Stimulated activated CD4-positive, alpha-beta T cell treated with anti-CD3 and anti-CD28 coated beads, Interleukin-1b, Interleukin-23, amount 100 ng/mL, for 1 hour (primary cell): ENCODE measurements around the gene SETD1B.
"Not testable (repeated sequence)": the region's sequence is repeated elsewhere in the genome, so short reads cannot be mapped to it uniquely, and the experiment has no call there.

Experiments used
- DNase-seq, 2 donors: peaks; one replicate each; pipeline ENCODE4 v3.0.0-alpha.2; 2020; ENCODE audit warnings: low read depth in 2 of 2

SETD1B gene

DNA sequence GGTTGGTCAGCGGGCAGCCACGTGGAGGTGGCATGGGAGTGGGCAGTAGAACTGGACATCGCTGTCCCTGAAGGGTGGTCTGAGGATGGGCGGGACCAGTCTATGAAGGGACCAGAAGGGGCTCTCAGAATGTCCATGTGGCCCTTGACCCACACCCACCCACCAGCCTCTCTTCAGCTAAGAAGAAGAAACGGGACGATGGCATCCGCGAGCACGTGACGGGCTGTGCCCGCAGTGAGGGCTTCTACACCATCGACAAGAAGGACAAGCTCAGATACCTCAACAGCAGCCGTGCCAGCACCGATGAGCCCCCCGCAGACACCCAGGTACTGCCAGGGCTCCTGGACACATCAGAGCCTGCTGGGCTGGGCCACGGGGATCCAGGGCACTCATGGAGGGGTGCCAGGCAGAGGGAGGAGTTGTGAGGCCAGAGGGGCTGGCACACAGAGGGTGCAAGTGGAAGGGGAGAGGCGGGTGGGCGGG lies 21.3 kb downstream of the SETD1B start:
- DNase-seq = no peak

- no peak for DNase-seq
Observed at GRCh38 chr12:121826318-121827150, 22.7 kb downstream of the SETD1B start.

- DNase-seq = no peak
Observed at GRCh38 chr12:121827351-121828099, 23.7 kb downstream of the SETD1B start.

- DNase-seq = no peak
Observed at GRCh38 chr12:121828306-121828705, 24.5 kb downstream of the SETD1B start.

- DNase-seq = no peak
Observed at GRCh38 chr12:121828826-121829225, 25.0 kb downstream of the SETD1B start.

DNA sequence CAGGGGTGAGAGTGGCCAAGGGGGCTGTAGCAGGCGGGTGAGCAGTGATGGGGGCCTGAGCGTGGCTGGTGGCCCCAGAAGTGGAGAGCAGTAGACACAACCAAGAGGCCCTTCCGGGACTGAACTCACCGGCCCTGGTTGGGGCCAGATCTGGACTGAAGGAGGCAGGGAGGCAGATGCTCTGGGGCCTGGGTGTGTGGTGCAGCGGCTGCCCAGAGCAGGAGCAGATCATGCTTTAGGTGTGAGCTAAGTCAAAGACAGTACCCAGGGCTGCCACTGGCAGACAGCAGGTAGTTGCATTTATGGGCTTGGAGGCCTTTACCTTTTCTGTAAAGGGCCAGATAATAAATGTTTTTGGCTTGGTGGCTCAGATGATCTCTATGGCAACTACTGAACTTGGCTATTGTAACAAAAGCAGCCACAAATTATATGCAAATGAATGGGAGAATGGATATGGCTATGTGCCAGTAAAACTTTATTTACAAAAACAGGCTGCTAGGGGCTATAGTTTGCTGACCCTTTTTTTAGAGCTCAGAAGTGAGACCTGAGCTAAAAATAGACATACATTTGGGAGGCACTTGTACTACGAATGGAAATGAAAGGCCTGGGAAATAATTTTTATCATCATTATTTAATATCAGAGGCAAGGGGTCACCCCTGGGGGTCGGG lies 25.6 kb downstream of the SETD1B start:
- no peak for DNase-seq

GRCh38 chr12:121830134-121830533 lies 26.3 kb downstream of the SETD1B start:
- no peak for DNase-seq

DNA sequence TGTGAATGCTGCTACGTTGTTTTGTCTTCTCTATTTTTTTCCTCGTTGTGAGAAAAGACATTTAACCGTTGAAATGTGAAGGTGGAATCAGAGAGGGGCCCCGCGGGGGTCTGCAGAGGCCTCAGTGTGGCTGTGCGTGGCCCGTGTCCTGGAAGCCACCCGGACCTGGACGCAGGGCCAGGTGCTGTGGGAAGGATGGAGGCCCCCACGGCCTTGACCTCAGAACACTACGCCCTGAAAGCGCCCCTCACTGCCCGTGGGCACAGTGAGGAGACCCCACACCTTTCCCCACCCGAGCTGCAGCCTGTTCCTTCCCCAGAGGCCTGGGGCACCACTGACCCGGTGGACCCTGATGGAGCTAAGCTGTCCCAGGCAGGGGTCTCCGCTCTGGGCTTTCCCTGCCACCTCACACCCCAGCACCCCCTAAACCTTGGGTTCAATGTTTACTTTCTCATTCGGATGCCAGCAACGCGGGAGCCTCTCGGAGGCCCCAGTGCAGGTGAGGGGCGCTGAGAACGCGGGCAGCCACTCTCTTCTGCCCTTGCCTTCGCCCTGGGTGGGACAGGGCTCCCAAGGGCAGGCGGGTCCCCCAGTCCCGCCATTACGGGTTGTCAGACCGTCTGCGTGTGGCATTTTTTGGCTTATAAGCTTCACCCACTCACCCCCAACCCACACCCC lies 26.9 kb downstream of the SETD1B start:
- no peak for DNase-seq

DNA sequence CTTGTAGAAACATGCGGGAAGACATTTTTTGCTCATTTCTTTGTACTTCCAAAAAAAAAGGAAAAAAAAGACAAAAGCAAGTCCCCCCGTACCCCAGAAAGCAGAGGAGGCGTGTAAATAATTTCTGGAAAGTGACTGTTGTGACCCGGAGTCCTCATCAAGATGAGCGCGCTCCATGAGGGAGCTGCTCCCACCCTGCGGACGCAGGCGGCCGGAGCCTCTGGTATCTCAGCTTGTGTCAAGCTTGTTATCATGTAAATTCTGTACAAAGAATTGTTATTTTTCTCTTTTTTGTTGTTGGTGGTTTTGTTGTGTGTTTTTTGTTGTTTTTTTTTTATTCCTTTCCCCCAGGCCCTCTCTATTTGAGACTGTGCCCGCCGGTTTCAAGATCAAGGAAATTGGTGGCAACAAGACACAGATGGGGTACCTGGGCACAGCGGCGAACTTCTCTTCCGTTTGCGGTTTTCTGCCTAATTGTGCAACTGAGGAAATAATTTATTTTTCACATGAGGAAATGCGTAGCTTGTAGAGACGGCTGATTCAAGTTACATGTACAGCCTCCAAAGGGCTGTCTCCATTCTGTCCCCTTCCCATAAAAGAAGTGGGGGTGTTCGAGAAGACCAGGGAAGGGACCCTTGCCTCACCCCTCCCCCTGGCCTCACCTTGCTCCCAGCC lies 27.9 kb downstream of the SETD1B start:
- no peak for DNase-seq

DNA sequence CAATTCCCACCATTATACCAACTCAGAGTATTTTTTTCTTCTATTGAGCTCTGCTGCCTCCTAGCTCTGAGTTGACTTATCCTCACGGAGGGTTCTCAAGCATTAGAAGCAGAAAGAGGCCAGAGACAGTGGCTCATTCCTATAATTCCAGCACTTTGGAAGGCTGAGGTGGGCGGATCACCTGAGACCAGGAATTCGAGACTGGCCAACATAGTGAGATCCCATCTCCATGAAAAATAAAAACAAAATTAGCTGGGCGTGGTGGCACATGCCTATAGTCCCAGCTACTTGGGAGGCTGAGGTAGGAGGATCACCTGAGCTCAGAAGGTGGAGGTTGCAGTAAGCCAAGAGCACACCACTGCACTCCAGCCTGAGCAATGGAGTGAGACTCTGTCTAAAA lies 33.9 kb downstream of the SETD1B start:
- DNase-seq = no peak

DNA sequence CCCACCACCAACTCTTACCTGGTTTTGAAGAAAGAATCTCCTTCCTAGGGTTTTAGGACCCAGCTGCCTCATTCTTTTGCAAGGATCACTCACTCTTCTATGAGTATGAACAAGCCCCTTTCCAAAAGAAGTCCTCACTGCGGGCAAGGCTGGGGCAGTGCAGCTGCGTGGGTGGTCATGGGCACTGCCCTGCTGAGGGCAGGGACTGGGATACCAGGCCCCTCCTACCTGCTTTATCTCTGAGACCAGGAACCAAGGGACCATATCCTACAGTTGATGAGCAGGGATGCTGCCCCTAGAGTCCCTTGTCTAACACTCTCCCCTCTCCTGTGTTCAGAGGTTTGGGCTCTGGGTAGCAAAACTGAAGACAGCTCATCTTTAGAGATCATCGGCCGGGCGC lies 34.3 kb downstream of the SETD1B start:
- no peak for DNase-seq

GRCh38 chr12:121839106-121839992 lies 35.5 kb downstream of the SETD1B start:
- peak; percentile 100 for DNase-seq

GRCh38 chr12:121839993-121840761 lies 36.4 kb downstream of the SETD1B start:
- DNase-seq = no peak

DNA sequence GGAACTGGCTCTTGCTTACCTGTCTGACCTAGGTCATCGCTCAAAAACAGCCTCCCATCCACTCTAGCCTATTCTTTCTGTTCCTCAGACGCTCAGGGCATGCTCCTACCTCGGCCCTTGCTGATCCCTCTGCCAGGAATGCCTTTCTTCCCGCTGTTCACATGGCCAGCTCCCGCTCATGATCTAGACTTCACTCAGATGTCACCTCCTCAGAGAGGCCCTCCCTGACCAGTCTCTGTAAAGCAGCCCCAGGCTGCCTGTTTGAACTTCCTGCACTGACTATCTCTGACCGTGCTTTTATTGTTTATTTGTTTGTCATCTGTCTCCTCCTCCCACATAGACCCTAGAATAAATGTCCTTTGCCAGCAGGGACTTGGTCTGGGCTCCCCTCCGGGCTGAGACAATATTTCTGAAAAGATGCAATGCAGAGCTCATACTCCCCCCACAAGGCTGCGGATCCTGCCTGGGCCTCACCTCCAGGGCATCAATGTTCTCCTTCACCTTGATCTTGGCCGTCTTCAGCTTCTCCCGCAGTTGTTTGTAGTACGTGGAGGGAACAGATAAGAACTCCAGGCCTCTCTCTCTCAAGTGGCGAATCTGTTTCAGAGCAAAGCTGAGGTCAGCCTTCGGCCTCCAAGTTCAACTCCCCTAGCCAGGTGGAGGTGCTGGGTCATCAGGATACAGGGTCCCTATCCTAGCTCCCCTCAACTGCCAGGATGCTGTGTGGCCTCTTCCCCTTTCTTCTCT lies 39.6 kb downstream of the SETD1B start:
- no peak for DNase-seq

DNA sequence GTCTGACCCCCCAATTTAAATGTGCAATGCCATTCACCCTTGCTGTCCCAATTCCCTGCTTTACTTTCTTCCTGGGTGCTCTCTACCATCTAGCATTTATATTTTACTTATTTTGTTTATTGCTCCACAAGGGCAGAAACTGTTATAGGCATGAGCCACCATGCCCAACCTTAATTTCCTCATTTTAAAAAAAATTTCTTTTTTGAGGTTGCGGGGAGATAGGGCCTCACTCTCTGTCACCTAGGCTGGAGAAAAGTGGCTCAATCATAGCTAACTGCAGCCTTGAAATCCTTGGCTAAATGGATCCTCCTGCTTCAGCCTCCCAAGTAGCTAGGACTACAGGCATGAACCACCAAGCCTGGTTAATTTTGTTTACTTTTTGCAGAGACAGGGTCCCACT lies 41.9 kb downstream of the SETD1B start:
- DNase-seq = no peak

GRCh38 chr12:121849211-121849610 lies 45.4 kb downstream of the SETD1B start:
- DNase-seq = no peak

- DNase-seq = no peak
Observed at GRCh38 chr12:121849665-121850064, 45.9 kb downstream of the SETD1B start.

DNA sequence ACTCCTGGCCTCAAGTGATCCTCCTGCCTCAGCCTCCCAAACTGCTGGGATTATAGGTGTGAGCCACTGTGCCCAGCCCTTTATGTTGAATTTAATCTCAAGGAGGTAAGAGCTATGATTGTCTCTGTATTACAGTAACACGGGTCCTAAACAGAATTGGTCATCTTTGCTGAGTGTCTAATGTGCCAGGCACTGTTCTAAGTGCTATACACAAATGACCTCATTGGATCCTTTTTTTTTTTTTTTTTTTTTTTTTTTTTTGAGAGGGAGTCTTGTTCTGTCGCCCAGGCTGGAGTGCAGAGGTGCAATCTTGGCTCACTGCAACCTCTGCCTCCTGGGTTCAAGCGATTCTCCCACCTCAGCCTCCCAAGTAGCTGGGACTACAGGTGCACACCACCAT lies 48.6 kb downstream of the SETD1B start:
- DNase-seq = not testable (repeated sequence)
